Retinal pigment epithelial cell (primary cell): ENCODE results near the gene SCGB1A1.

Experiments
- DNase-seq: peaks from one replicate; pipeline ENCODE4 v3.0.0-alpha.2; 2010; ENCODE audit warnings: low read depth
- H3K4me3 ChIP-seq: 2 replicates; pipeline ENCODE4 v1.5.1; 2011; ENCODE audit warnings: mild to moderate bottlenecking, low read length, control low read depth, moderate library complexity
- TF ChIP-seq, protein P1 (sequence below): conservative IDR thresholded peaks from 2 replicates; pipeline ENCODE4 v1.5.1; 2011; ENCODE audit warnings: low read depth, low read length, control low read depth, inconsistent platforms

The SCGB1A1 gene

DNA sequence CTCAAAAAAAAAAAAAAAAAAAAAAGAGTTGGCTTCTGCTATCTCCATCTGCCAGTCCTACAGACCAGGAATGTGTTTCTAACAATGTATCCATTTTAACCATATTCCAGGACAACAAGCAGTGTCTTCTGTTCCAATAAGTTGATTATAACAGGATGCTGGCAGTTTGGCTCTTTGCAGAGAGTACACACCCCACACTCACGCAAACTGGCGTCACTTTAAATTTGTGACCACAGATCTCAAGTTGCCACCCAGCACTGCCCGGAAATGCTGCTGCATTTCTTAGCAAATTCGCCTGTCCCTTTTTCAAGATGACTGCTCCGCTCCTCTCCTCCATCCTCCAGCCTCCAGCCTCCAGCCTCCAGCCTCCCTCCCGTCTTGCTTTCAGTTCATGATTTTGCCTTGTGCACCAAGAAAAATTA lies 44.3 kb downstream of the SCGB1A1 start:
- H3K4me3 ChIP-seq: no peak overlapping the region
- TF ChIP-seq, protein P1, sequence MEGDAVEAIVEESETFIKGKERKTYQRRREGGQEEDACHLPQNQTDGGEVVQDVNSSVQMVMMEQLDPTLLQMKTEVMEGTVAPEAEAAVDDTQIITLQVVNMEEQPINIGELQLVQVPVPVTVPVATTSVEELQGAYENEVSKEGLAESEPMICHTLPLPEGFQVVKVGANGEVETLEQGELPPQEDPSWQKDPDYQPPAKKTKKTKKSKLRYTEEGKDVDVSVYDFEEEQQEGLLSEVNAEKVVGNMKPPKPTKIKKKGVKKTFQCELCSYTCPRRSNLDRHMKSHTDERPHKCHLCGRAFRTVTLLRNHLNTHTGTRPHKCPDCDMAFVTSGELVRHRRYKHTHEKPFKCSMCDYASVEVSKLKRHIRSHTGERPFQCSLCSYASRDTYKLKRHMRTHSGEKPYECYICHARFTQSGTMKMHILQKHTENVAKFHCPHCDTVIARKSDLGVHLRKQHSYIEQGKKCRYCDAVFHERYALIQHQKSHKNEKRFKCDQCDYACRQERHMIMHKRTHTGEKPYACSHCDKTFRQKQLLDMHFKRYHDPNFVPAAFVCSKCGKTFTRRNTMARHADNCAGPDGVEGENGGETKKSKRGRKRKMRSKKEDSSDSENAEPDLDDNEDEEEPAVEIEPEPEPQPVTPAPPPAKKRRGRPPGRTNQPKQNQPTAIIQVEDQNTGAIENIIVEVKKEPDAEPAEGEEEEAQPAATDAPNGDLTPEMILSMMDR: no peak
- no peak for DNase-seq

DNA sequence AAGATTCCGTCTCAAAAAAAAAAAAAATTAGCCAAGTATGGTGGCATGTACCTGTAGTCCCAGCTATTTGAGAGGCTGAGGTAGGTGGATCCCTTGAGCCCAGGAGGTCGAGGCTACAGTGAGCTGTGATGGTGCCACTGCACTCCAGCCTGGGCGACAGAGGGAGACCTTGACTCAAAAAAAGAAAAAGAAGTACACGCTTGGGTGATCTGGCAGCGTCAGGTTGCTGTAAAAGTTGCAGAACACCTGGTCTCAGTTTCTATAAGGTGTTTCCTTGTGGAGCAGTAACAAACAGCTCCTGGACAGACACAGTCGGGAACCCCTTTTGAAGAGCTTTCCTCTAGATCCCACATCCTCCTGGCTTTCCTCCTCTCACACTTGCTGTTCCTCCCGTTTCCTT lies 45.8 kb downstream of the SCGB1A1 start:
- no peak for DNase-seq
- H3K4me3 ChIP-seq: no peak overlapping the region
- TF ChIP-seq, protein P1: no peak

DNA sequence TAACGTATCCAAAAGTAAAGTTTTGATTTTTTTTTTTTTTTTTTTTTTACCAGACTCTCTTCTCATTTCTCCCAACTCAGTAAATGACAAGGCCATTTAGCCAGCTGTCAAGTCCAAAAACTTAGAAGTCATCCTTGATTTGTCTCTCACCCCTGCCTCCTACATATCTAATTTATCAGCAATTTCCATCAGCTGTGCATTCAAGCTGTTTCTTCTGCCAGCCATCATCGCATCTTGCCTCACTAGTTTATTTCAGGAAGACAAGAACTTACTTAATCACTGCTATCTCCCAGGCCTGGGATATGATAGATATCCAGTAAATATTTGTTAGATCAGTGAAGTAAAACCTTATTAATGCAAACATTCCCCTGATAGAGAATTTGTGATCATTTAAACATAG lies 47.6 kb downstream of the SCGB1A1 start:
- no peak overlapping the region for H3K4me3 ChIP-seq
- DNase-seq: no peak
- TF ChIP-seq, protein P1: no peak

DNA sequence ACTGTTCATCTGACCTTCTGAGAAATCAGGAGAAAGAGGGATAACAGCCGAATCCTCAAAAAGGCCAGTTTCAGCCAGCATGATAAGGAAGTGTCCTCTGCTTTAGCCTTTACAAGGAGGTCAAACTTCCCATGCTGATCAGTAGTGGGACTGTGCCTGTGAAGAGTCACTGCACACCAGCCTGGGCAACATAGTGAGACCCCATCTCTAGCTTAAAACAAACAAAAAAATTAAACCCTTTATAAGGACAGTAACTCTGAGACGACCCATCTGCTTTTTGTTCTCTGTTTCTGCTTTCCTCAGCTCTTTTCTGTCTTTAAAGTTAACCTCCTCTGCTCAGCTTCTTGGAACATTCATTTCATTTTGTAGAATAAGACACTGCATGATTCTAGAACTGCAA lies 49.7 kb downstream of the SCGB1A1 start:
- no peak for DNase-seq

DNA sequence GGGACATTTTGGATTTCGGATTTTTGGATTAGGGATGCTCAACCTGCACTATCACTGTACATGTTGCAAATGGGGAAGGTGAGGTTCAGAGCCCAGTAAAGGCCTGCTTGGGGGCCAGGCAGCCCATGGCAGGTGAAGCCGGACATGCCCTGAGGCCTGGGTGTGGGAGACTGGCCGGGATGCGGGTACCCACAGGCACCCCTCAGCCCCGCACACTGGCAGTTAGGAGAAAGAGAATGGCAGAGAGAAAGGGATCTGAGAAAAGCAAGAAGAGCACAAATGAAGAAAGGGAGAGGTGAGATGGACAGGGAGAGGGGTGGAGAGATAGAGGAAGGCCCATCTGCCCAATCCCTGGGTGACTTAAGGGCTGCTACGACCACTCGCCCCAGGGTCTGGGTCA lies 52.8 kb downstream of the SCGB1A1 start:
- TF ChIP-seq, protein P1: no peak
- no peak for DNase-seq
- H3K4me3 ChIP-seq: no peak overlapping the region

More for the DNA sequence above, 49.7 kb downstream of the SCGB1A1 start:
- TF ChIP-seq, protein P1: no peak
- H3K4me3 ChIP-seq: no peak overlapping the region

DNA sequence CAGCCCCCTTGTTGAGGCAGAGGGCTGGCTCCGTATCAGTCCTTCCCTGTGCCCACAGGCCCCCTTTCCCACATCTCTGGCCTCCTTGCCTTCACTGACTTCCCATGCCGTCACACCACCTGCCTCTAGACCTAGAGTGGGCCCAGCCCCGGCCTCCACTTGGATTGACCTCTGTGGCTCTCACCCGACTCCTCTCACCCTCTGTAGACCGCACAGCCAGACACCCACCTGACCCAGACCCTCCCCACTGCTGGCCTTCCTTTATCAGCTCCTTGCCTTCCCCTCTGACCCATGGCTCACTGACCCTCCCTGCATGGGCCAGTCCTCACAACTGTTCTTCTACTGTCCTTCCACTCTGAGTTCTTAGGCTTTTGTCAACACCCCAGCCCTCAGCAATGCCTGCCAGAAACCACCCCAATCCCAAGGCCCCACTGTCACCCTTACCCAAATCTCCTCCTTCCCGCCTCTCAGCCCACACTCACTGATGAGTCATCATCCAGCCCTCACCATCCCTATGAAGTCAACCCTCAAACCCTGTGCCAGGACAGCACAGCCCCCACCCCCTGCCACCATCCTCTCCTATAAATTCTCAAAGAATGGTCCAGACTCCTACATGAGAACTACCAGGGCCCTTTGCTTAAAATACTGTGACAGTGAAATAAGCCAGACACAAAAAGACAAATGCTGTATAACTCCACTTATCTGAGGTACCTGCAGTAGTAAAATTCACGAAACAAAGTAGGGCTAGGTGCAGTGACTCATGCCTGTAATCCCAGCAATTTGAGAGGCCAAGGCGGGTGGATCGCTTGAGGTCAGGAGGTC lies 53.4 kb downstream of the SCGB1A1 start:
- H3K4me3 ChIP-seq: no peak overlapping the region
- no peak for DNase-seq
- TF ChIP-seq, protein P1: no peak
